ES-I3 (cell line): Measurements from ENCODE around the gene SELENOW.
A peak's percentile ranks its signal among the peaks of the same experiment; 100 is the strongest.
"Not testable (repeated sequence)": the region's sequence is repeated elsewhere in the genome, so short reads cannot be mapped to it uniquely, and the experiment has no call there.

ENCODE experiments used
- H3K36me3 ChIP-seq: 2 replicates; pipeline ENCODE4 v1.6.1; 2013; ENCODE audit warnings: mild to moderate bottlenecking, low read length, control low read depth, moderate library complexity; ENCODE audit not compliant: insufficient read depth
- H3K4me1 ChIP-seq: 2 replicates; pipeline ENCODE4 v1.6.1; 2013; ENCODE audit warnings: mild to moderate bottlenecking, control low read depth, low read length; ENCODE audit not compliant: insufficient read depth
- H3K9ac ChIP-seq: 2 replicates; pipeline ENCODE4 v1.6.1; 2013; ENCODE audit warnings: low read depth, mild to moderate bottlenecking, low read length, moderate library complexity
- H3K9me3 ChIP-seq: 2 replicates; pipeline ENCODE4 v1.6.1; 2013; ENCODE audit warnings: mild to moderate bottlenecking, low read length, moderate library complexity; ENCODE audit not compliant: control insufficient read depth, insufficient read depth

The SELENOW gene

GRCh38 chr19:47778049-47778953 is at the start of gene SELENOW:
SELENOW (plus strand) TSS chr19:47778703; CDS start chr19:47778786, 83 bp downstream.
- H3K9me3 ChIP-seq: no peaks in the 10 kb centered on the region

GRCh38 chr19:47729468-47729798 is 49.1 kb upstream of the SELENOW start:
- H3K9me3 ChIP-seq: no peaks in the 10 kb centered on the region
- H3K36me3 ChIP-seq: peaks cover 11% of the 10 kb centered on the region
- H3K9ac ChIP-seq: peak overlapping the region; percentile 50
- H3K4me1 ChIP-seq: peaks cover 5% of the 10 kb centered on the region; the same call in 1 of the 2 replicates

More at GRCh38 chr19:47778049-47778953, at the start of gene SELENOW:
- Histone ChIP-seq H3K36me3 (peaks cover 6% of the 10 kb centered on the region; the same call in 1 of the 2 replicates), H3K9ac (peak within 1 kb of the TSS; percentile 74), H3K4me1 (no peaks in the 10 kb centered on the region; the same call in 1 of the 2 replicates)

GRCh38 chr19:47729799-47730520 is 48.5 kb upstream of the SELENOW start:
- H3K4me1 ChIP-seq: peaks cover 5% of the 10 kb centered on the region; the same call in 1 of the 2 replicates
- H3K9me3 ChIP-seq: no peaks in the 10 kb centered on the region
- H3K36me3 ChIP-seq: peaks cover 11% of the 10 kb centered on the region; the same call in 1 of the 2 replicates
- peak overlapping the region; percentile 50; the same call in 1 of the 2 replicates for H3K9ac ChIP-seq

- Histone ChIP-seq H3K36me3 (peaks cover 7% of the 10 kb centered on the region; the same call in 1 of the 2 replicates), H3K9ac (no peak overlapping the region), H3K9me3 (no peaks in the 10 kb centered on the region), H3K4me1 (peaks cover 5% of the 10 kb centered on the region; the same call in 1 of the 2 replicates)
These were observed 48.0 kb upstream of the SELENOW start for GRCh38 chr19:47730521-47730889.

GRCh38 chr19:47730910-47731309 is 47.6 kb upstream of the SELENOW start:
- H3K4me1 ChIP-seq: peaks cover 5% of the 10 kb centered on the region; the same call in 1 of the 2 replicates
- no peak overlapping the region for H3K9ac ChIP-seq
- peaks cover 7% of the 10 kb centered on the region; the same call in 1 of the 2 replicates for H3K36me3 ChIP-seq
- H3K9me3 ChIP-seq: no peaks in the 10 kb centered on the region

- no peaks in the 10 kb centered on the region for H3K4me1 ChIP-seq
- no peaks in the 10 kb centered on the region for H3K9me3 ChIP-seq
- H3K9ac ChIP-seq: no peak overlapping the region
- peaks cover 7% of the 10 kb centered on the region; the same call in 1 of the 2 replicates for H3K36me3 ChIP-seq
These were observed 43.4 kb upstream of the SELENOW start for GRCh38 chr19:47735131-47735530.

GRCh38 chr19:47740866-47741519 is 37.5 kb upstream of the SELENOW start:
- Histone ChIP-seq H3K9ac (no peak overlapping the region), H3K9me3 (no peaks in the 10 kb centered on the region), H3K36me3 (no peaks in the 10 kb centered on the region), H3K4me1 (no peaks in the 10 kb centered on the region; the same call in 1 of the 2 replicates)

- Histone ChIP-seq H3K9ac (no peak overlapping the region), H3K4me1 (no peaks in the 10 kb centered on the region; the same call in 1 of the 2 replicates), H3K9me3 (no peaks in the 10 kb centered on the region), H3K36me3 (no peaks in the 10 kb centered on the region)
These were observed 36.9 kb upstream of the SELENOW start for GRCh38 chr19:47741544-47742140.

GRCh38 chr19:47742634-47743033 is 35.9 kb upstream of the SELENOW start:
- peak overlapping the region; percentile 49 for H3K9ac ChIP-seq
- H3K36me3 ChIP-seq: no peaks in the 10 kb centered on the region; the same call in 1 of the 2 replicates
- no peaks in the 10 kb centered on the region; the same call in 1 of the 2 replicates for H3K4me1 ChIP-seq
- no peaks in the 10 kb centered on the region for H3K9me3 ChIP-seq

GRCh38 chr19:47745010-47745901 is 33.2 kb upstream of the SELENOW start, which contains the start of gene NOP53:
NOP53 (plus strand) TSS chr19:47745546; CDS start chr19:47745560, 14 bp downstream.
- no peaks in the 10 kb centered on the region; the same call in 1 of the 2 replicates for H3K4me1 ChIP-seq
- H3K36me3 ChIP-seq: peaks cover 5% of the 10 kb centered on the region
- H3K9ac ChIP-seq: peak within 1 kb of the TSS; percentile 88

GRCh38 chr19:47746129-47746528 is 32.4 kb upstream of the SELENOW start:
- H3K9me3 ChIP-seq, H3K4me1 ChIP-seq: not testable (repeated sequence)
- Histone ChIP-seq H3K36me3 (peaks cover 11% of the 10 kb centered on the region), H3K9ac (peak overlapping the region; percentile 62; the same call in 1 of the 2 replicates)

More at GRCh38 chr19:47745010-47745901, 33.2 kb upstream of the SELENOW start, which contains the start of gene NOP53:
- no peaks in the 10 kb centered on the region for H3K9me3 ChIP-seq

- H3K9ac ChIP-seq: no peak overlapping the region
- H3K9me3 ChIP-seq: no peaks in the 10 kb centered on the region
- peaks cover 22% of the 10 kb centered on the region for H3K36me3 ChIP-seq
- no peaks in the 10 kb centered on the region; the same call in 1 of the 2 replicates for H3K4me1 ChIP-seq
These were observed 29.2 kb upstream of the SELENOW start for GRCh38 chr19:47749326-47749725.

- peaks cover 22% of the 10 kb centered on the region for H3K36me3 ChIP-seq
- no peaks in the 10 kb centered on the region for H3K9me3 ChIP-seq
- H3K4me1 ChIP-seq: no peaks in the 10 kb centered on the region
- no peak overlapping the region for H3K9ac ChIP-seq
These were observed 27.8 kb upstream of the SELENOW start for GRCh38 chr19:47750752-47751151.
